ENCODE measurements around the gene RSKR. TPM values are rescaled to one million over a fixed set of nuclear protein-coding genes. Genes with fewer than 3 reads are reported as not detected.

The RSKR gene
- total RNA-seq, 6 experiments from 2014 or later: 1.5 to 7.3 (median 4.2) TPM

DNA sequence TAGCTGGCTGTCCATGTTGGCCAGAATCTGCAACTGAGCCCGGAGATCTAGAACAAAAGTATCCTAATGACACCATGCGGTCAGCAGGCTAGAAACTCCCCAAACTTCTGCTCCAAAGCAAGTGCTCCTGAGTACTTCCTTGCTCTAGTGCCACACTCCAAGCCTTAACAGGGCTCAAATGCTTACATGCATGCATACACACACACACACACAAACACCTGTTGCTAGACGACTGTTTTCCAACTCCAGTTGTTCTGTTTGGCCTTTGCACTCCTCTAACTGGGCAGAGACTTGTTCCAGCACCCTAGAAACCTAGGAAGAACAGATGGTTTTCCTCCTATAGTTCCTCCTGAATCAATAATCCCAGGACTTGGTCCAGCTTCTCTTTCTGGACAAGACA lies 29.6 kb downstream of the RSKR start:
- intact Hi-C loops (cut with DNase I): no loop called here
- H3K4me1 ChIP-seq: no peaks in the 10 kb centered on the region
- no peaks in the 10 kb centered on the region for H3K27me3 ChIP-seq
- H3K9me3 ChIP-seq: no peaks in the 10 kb centered on the region
- no peak overlapping the region for H3K27ac ChIP-seq
- ATAC-seq (no peak), DNase-seq (no peak)
- peaks cover 0 to 37% (median 6%) of the 10 kb centered on the region in 4 donors for H3K36me3 ChIP-seq
- TF ChIP-seq POLR2A (IDR thresholded peaks at IDR 0.05): no peak
- TF ChIP-seq, protein P1, sequence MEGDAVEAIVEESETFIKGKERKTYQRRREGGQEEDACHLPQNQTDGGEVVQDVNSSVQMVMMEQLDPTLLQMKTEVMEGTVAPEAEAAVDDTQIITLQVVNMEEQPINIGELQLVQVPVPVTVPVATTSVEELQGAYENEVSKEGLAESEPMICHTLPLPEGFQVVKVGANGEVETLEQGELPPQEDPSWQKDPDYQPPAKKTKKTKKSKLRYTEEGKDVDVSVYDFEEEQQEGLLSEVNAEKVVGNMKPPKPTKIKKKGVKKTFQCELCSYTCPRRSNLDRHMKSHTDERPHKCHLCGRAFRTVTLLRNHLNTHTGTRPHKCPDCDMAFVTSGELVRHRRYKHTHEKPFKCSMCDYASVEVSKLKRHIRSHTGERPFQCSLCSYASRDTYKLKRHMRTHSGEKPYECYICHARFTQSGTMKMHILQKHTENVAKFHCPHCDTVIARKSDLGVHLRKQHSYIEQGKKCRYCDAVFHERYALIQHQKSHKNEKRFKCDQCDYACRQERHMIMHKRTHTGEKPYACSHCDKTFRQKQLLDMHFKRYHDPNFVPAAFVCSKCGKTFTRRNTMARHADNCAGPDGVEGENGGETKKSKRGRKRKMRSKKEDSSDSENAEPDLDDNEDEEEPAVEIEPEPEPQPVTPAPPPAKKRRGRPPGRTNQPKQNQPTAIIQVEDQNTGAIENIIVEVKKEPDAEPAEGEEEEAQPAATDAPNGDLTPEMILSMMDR (IDR thresholded peaks at IDR 0.05): no peak
- H3K4me3 ChIP-seq: no peak overlapping the region
- 80% methylated on average over 1 of the region's 3 CpGs for WGBS (ENCODE audit: insufficient coverage, low coverage, low lambda C conversion rate, missing lambda C conversion rate)

DNA sequence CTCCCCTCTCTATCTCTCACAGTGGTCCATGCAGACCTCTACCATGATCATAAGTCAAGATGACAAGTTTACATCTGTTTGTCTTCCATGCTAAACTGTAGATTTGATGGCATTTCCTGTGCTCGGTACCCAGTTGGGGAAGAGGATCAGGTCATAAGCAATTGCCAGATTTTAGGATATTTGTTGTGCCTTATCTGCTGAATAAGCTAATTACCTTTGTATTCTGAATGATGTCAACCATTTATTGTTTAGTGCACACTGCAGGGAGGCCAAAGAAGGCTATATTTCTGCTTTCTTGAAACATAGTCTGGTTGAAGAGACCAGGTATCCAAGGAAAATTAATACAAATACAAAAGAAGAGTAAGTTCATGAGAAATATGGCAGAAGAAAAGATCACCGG lies 31.5 kb downstream of the RSKR start:
- 90% methylated on average over 2 of the region's 2 CpGs for WGBS (ENCODE audit: insufficient coverage, low coverage, low lambda C conversion rate, missing lambda C conversion rate)
- TF ChIP-seq, protein P1 (IDR thresholded peaks at IDR 0.05): no peak
- TF ChIP-seq POLR2A (IDR thresholded peaks at IDR 0.05): no peak
- no peak for DNase-seq
- ATAC-seq: no peak
- peaks cover 0 to 8% (median 3%) of the 10 kb centered on the region in 4 donors for H3K4me1 ChIP-seq
- intact Hi-C loops (cut with DNase I): no loop called here
- H3K27ac ChIP-seq: no peak overlapping the region
- peaks cover 0 to 39% (median 6%) of the 10 kb centered on the region in 4 donors for H3K36me3 ChIP-seq
- no peak overlapping the region for H3K4me3 ChIP-seq
- H3K9me3 ChIP-seq: no peaks in the 10 kb centered on the region
- no peaks in the 10 kb centered on the region for H3K27me3 ChIP-seq

DNA sequence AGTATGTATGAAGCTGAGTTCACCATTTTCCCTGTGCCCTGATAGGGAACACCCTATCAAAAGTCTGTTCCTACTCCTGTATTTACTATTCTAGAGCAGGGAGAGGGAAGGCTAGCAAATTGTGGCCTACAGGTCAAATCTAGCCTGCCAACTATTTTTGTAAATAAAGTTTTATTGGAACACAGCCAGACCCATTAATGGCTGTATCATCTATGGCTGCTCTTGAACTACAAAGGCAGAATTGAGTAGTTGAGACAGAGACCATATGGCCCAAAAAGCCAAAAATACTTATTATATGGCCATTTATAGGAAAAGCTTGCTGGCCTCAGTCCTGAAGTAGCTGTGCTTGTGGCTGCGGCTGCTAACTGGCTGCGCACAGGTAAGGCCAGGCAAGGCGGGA lies 33.0 kb downstream of the RSKR start:
- Histone ChIP-seq H3K4me1 (peaks cover 0 to 16% (median 6%) of the 10 kb centered on the region in 4 donors), H3K9me3 (no peaks in the 10 kb centered on the region), H3K27ac (no peak overlapping the region), H3K27me3 (no peaks in the 10 kb centered on the region), H3K36me3 (peaks cover 0 to 39% (median 6%) of the 10 kb centered on the region in 4 donors), H3K4me3 (no peak overlapping the region)
- TF ChIP-seq, protein P1 (IDR thresholded peaks at IDR 0.05): no peak
- no peak for TF ChIP-seq POLR2A (IDR thresholded peaks at IDR 0.05)
- no peak for ATAC-seq
- DNase-seq: no peak
- WGBS (ENCODE audit: insufficient coverage, low coverage, low lambda C conversion rate, missing lambda C conversion rate): no CpG with 5 or more reads among the region's 3 CpGs
- intact Hi-C loops (cut with DNase I): no loop called here

DNA sequence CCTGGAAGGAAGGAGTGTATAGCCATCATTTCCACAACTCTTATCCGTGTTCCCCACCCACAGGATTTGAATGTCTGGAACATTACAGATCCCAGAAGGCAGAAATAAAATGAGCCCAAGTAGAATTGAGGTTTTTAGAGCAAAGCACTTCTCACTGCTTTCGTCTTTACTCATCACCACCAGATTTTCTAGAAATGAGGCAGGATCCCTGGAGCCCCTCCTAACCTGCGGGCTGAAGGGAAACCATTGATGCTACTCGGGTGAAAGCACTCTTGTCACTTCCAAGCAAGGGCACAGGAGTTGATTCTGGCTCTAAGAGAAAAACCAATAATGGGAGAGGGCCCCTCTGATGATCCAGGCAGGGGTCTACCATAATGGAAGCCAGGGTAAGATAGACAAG lies 34.5 kb downstream of the RSKR start:
- Histone ChIP-seq H3K27ac (no peak overlapping the region), H3K27me3 (no peaks in the 10 kb centered on the region), H3K4me3 (no peak overlapping the region), H3K9me3 (no peaks in the 10 kb centered on the region), H3K4me1 (peaks cover 0 to 20% (median 6%) of the 10 kb centered on the region in 4 donors), H3K36me3 (peaks cover 0 to 26% (median 3%) of the 10 kb centered on the region in 4 donors)
- TF ChIP-seq, protein P1 (IDR thresholded peaks at IDR 0.05): no peak
- no peak for TF ChIP-seq POLR2A (IDR thresholded peaks at IDR 0.05)
- intact Hi-C loops (cut with DNase I): no loop called here
- 83% methylated on average over 4 of the region's 4 CpGs for WGBS (ENCODE audit: insufficient coverage, low coverage, low lambda C conversion rate, missing lambda C conversion rate)
- ATAC-seq (no peak), DNase-seq (no peak)
